VCaP (cell line): ENCODE results near the gene RNF166.

Experiments used
- H3K27ac ChIP-seq: fragments of 450-650 bp; 2 replicates; pipeline ENCODE4 v1.5.1; 2017
- TF ChIP-seq, protein P1 (sequence below): fragments of 450-650 bp; conservative IDR thresholded peaks from 2 replicates; pipeline ENCODE4 v1.5.1; 2017; ENCODE audit warnings: mild to moderate bottlenecking, moderate library complexity

The RNF166 gene

DNA sequence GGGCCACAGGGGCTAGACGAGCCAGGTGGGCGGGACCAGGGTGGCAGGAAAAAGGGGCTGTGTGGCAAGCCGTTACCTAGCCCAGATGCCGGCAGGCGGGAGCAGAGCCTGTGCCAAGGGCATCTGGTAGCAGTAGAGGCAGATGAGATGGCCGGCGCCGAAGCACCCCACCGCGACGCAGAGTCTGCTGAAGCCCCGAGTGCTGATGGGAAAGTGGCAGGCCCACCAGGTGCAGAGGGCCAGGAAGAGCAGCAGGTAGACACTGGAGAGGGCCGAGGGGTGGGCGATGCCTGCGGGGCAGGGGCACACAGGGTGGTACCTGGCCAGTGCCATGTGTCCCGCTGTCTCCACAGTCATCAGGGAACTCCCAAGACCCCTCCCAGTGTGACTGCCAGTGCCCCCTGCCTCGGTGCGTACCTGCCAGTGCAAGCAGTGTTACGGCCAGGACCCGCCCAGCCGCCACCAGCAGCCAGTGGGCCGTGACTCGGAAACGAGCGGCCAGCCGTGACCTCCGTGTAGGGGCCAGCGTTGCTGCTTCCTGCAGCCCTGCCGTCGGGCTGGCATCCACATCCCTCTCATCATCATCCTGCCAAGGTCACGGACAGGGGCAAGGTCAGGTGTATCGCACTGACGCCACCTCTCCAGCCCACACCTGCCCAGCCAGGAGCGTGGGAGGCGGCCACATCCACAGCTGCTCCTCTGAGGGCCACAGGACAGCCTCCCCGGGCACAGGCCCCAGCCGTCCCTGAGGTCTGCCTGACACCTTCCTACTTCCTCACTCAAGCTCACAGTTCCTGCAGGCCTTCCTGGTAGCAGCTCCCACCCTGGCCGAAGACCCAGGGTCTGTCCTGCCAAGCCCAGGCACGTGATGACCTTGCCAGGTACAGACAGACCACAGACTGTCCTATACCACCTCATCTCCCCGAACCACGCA, 32.2 kb upstream of the RNF166 start:
- H3K27ac ChIP-seq: 0 out of 2 replicates have a peak overlapping the region, but pooled peaks have one; percentile 21

DNA sequence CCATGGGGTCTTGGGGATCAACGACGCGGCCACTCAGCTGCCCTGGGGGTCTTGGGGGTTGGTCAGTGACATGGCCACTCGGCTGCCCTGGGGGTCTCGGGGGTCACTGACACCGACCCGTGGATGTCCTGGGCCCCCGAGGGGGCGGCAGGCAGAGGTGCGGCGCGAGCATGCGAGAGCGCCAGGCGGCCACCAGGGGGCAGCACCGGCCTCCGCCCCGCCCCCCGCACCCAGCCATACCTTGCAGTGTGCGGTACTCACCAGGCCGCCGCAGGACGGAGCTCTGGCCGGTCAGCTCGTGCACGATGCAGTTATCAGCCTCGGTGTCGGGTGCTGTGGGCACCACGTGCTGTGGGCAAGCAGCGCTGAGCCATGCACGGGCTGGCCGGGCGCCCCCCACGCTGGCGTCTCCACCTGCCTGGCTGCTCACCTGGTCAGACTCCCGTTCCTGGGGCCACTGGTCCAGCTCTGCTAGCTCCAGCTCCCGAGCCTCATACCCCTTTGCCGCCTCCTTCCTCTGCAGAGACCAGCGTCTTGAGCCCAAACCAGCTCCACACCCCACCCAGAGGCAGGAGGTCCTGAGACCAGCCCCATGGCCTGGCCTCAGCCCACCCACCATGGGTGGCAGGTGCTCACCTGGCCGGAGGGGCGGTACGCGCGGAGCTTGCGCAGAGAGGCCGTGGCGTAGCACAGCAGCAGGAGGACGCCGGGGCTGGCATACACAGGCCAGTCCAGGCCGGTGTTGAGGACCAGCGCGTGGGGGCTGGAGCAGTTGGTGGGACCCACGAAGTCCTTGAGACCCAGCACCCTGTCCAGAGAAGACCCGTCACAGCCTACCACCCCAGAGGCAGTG, 31.3 kb upstream of the RNF166 start:
- TF ChIP-seq, protein P1, sequence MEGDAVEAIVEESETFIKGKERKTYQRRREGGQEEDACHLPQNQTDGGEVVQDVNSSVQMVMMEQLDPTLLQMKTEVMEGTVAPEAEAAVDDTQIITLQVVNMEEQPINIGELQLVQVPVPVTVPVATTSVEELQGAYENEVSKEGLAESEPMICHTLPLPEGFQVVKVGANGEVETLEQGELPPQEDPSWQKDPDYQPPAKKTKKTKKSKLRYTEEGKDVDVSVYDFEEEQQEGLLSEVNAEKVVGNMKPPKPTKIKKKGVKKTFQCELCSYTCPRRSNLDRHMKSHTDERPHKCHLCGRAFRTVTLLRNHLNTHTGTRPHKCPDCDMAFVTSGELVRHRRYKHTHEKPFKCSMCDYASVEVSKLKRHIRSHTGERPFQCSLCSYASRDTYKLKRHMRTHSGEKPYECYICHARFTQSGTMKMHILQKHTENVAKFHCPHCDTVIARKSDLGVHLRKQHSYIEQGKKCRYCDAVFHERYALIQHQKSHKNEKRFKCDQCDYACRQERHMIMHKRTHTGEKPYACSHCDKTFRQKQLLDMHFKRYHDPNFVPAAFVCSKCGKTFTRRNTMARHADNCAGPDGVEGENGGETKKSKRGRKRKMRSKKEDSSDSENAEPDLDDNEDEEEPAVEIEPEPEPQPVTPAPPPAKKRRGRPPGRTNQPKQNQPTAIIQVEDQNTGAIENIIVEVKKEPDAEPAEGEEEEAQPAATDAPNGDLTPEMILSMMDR: peak; percentile 79
- 0 out of 2 replicates have a peak overlapping the region, but pooled peaks have one; percentile 13 for H3K27ac ChIP-seq

More for the DNA sequence above, 32.2 kb upstream of the RNF166 start:
- TF ChIP-seq, protein P1: no peak

DNA sequence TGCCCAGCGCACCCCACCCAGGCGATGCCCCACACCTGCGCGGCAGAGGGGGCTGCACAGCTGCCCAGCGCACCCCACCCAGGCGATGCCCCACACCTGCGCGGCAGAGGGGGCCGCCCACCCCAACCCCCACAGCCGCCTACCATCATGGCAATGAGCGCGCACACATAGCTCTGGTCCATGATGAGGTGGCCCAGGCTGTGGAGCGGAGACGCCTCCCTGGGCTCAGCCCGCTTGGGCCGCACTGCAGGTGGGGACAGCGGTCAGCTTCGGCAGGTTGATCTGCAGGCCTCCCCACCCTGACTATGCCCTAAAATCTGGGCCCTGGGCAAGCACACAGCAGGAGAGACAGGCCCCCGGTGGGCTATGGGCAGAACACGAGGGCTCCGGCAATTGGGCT, 30.3 kb upstream of the RNF166 start:
- H3K27ac ChIP-seq: no peak overlapping the region
- TF ChIP-seq, protein P1: no peak

DNA sequence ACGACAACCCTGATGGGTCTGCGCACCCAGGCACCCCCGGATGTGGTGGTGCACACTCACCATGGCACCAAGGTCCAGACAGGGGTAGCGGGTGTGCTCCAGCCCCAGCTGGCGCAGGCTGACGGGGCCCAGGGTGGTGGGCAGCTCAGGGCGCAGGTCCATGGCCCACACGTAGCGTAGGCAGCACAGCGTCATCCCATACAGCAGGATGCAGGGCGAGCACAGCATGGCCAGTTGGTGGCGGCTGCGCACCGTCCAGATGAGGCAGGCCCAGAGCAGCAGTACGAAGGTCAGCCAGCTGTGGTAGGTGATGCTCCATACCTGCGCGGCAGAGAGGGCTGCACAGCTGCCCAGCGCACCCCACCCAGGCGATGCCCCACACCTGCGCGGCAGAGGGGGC, 29.9 kb upstream of the RNF166 start:
- H3K27ac ChIP-seq: no peak overlapping the region
- TF ChIP-seq, protein P1: no peak

DNA sequence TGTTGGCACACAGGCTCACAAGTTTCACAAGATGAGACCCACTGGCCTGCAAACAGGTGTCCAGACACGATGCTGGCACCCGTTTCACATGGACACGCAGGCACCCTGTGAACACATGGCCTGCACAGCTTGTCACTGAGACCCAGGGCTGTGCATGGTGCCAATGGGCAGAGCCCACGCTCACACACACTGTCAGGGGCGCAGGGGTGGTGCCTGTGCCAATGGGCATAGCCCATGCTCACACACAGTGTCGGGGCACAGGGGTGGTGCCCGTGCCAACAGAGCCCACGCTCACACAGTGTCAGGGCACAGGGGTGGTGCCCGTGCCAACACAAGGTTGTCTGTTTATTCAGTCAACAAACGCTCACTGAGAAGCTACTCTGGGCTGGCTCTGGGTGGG, 29.4 kb upstream of the RNF166 start:
- no peak overlapping the region for H3K27ac ChIP-seq
- TF ChIP-seq, protein P1: no peak

DNA sequence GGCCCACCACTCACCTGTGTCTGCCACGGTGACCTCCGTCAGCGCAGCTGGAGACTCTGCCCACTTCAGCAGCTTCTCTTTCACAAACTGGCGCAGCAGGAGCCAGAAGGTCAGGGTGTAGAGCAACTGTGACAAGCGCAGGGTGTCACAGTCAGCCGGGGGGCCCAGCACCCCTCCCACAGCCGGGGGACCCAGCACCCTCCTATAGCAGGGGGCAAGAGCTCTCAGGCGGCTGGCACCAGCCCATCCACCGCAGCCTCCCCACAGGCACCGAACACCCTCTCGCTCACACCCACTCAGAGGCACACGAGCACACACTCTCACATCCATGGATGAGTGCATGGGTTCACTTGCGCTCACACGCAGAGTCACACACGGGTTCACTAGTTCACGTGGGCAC, 28.9 kb upstream of the RNF166 start:
- TF ChIP-seq, protein P1: no peak
- H3K27ac ChIP-seq: no peak overlapping the region

DNA sequence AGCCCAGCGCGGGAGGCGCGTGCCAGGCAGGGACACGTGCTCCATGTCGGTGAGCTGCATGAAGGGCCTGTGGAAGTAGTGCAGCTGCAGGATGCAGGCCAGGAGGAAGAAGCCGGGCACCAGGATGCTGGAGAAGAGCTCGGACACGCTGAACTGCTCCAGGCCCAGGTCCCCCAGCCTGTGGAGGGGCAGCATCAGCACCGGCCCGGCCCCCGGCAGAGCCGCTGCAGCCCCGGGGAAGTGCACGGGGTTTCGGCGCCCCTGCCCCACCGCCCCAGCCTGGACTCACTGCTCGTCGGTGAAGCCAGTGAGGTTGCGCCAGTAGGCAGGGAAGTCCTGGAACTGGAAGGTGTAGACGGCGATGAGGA, 28.1 kb upstream of the RNF166 start:
- no peak overlapping the region for H3K27ac ChIP-seq
- TF ChIP-seq, protein P1: no peak
